Dedifferentiated amniotic fluid mesenchymal stem cell (primary cell): Measurements from ENCODE around the gene TIGD3.
"Not testable (repeated sequence)": the region's sequence is repeated elsewhere in the genome, so short reads cannot be mapped to it uniquely, and the experiment has no call there.

Experiments used
- DNase-seq: peaks from one replicate; pipeline ENCODE4 v3.0.0-alpha.2; 2016; ENCODE audit errors: extremely low spot score

Gene TIGD3

DNA sequence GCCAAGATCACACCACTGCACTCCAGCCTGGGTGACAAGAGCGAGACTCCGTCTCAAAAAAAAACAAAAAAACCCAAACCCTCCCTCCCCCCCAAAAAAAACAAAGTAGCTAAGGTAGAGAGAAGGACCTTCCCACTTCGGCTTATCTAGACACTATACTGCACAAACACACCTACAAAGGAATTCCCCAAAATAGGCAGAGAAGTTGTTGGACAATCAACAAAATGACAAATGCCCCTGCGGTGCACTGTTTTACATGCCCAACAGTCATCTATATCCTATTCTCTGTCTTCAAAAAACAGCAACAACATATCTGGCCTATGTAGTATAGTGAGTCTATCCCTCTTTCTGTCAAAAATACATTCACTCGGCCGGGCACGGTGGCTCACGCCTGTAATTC, 27.5 kb upstream of the TIGD3 start:
- DNase-seq = no peak

DNA sequence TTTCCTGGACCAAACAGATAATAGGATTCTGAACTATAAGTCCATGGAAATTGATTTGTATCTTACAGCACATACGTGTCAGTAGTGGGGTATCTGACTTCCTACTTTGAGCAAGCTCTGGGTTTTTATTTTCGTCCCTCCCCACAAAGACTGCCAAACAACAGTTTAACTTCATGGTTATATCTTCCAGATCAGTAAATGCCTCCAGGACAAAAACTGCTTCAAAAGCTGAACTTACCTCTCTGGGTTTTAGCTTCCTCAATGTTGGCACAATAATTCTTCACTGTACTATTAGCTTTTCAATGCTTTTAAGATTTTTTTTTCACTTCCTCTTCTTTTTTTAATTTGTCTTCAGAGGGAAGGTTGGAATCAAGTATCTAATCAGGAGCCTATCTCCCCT, 25.1 kb upstream of the TIGD3 start:
- no peak for DNase-seq

DNA sequence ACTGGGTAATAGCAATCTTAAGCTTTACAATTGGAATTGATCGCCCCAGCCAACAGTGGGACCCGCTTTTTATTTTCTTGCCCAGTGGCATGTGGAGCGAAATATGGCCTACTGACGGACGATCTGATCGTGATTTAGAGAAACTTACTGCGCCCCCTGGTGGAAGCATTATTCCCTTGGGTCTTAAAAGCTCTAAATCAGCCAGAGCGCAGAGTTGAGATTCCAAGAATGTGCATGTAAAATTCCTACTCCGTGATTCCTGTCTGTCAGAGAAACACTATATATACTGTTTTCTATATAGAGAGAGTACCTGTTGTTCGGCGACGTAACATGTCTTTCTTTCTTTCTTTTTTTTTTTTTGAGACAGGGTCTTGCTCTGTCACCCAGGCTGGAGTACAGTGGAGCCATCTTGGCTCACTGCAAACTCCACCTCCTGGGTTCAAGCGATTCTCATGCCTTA, 24.6 kb upstream of the TIGD3 start:
- DNase-seq = peak; percentile 97

DNA sequence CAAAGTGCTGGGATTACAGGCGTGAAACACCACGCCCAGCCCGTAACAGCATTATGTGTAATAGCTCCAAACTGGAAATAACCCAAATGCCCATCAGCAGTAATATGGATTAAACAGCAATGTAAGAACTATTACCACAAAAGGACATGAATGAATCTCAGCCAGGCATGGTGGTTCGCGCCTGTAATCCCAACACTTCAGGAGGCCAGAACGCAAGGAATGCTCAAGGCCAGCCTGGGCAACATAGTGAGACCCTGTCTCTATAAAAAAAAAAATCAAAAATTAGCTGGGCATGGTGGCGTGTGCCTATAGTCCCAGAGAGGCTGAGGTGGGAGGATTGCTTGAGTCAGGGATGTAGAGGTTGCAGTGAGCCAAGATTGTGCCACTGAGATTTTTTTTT, 24.0 kb upstream of the TIGD3 start:
- DNase-seq = no peak

DNA sequence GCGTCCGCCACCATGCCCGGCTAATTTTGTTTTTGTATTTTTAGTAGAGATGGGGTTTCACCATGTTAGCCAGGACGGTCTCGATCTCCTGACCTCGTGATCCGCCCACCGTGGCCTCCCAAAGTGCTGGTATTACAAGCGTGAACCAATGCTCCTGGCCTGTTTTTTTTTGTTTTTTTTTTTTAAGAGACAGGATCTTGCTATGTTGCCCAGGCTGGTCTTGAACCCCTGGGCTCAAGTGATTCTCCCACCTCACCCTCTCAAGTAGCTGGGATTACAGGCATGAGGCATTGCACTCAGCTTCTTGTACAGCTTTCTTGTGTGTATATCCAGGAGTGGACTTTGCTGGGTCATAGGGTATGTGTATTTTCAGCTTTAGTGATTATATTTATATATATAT, 22.0 kb upstream of the TIGD3 start:
- DNase-seq = not testable (repeated sequence)

DNA sequence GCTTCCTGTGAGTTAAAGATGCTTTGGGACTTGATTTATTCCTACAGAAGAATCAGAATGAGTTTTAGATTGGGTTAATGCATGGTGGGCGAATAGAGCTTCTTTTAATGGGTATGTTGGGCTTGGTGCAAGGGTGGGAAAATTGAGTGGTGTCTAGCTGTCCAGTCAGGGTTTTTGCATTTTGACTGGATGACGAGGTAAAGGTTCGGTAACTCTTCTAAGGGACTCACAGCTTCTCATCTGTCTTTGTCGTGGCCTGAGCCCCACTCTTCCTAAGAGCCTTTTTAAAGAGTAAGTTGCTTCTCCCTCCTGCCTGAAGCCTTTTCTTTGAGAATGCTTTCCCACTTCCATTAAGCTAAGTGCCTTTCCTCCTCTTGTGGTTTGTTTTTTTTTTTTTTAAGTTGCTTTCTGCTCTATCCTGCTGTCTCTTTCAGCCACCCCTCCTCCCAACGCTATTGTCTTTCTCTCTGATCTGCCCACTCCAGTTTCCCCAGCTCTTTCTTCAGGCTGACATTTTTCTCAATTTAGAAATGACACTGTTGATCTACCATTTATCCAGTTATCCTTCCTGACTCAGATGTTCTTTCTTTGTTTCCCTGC, 19.8 kb upstream of the TIGD3 start:
- DNase-seq = no peak

DNA sequence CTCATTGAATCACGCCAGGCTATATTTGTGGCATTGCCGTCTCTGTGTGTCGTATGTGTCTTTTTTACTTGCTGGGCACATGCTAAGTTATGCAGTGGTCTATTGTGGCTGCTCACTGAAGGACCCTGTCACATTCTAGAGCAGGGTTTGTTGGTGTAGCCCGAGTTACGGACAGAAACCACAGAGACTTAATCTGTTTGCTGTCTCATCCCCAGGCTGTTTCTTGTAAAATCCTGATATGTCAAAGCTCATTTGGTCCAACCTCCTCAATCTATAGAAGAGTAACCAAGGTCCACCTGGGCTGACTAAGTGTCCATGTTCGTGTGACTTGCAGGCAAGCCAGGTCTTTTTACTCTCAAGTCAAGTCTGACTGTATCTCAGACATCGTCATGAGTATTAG, 15.9 kb upstream of the TIGD3 start:
- DNase-seq = no peak

DNA sequence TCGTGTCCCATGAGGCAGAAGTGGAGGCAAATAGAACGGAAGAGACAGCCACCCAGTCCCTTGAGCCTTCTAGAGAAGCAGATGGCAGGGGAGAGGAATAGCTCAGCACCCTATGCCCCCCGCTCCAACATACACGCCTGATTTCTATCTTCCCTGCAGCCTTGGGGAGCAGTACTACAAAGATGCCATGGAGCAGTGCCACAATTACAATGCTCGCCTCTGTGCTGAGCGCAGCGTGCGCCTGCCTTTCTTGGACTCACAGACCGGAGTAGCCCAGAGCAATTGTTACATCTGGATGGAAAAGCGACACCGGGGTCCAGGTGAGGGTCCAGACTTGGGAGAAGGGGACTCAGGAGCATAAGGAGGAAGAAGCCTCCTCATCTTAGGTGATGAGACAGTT, 14.3 kb upstream of the TIGD3 start:
- no peak for DNase-seq

DNA sequence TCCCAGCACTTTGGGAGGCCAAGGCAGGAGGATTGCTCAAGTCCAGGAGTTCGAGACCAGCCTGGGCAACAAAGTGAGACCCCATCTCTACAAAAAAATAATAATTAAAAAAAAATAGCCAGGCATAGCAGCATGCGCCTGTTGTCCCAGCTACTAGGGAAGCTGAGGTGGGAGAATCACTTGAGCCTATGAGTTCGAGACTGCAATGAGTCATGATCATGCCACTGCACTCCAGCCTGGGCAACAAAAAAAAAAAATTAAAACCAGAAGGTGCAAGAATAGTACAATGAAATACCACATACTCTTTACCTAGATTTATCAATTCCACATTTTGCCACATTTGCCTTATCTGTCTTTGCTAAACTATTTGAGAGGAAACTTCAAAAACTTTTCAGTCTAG, 12.7 kb upstream of the TIGD3 start:
- DNase-seq = no peak

DNA sequence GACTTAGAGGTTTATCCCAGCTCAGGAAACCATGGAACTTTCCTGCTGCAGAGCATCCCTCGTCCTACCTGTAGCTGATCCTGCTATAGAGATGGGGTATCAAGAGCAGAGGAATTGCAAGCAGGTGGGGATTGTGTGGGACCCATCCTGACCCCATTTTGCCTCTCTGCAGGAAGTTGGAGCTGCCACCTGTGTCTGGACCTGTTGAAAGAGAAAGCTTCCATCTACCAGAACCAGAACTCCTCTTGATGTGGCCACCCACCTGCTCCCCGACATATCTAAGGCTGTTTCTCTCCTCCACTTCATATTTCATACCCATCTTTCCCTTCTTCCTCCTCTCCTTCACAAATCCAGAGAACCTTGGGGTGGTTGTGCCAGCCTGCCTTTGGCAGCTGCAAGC, 3.0 kb upstream of the TIGD3 start:
- no peak for DNase-seq

DNA sequence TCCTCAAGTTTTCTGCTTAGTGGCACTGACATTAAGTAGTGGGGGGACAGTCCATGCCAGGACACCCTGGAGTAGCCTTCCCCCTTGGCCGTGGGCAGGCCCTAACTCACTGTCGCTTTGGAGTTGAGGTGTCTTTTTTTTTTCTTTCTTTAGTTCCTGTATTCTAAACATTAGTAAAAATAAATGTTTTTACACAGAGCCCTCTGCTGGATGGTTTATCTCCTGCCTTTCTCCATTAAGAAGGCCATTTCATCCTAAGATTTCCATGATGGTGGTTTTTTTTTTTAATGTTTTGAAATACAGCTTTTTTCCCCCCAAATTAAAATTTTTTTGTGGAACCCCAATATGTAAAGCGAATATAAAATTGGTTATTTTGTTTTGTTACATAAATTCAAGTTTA, 1.8 kb upstream of the TIGD3 start:
- DNase-seq = no peak

DNA sequence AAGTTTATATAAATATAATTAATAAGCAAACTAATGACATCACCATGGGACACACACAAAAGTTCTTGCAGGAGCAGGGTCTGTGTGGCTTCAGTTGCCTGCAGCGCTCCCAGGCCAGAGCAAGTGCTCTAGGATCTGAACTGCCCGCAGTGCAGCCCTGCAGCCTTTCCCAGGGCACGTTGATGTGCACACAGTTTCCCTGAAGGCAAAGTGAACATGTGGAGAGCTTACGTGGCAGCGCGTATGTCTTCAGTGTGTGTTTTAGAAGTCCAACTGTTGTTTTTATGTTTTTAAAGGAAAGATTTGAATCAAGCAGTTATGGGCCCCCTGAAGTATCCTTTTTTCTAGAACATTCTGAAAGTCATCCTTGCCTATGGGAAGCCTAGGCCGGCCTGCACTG, 1.2 kb upstream of the TIGD3 start:
- DNase-seq = no peak

DNA sequence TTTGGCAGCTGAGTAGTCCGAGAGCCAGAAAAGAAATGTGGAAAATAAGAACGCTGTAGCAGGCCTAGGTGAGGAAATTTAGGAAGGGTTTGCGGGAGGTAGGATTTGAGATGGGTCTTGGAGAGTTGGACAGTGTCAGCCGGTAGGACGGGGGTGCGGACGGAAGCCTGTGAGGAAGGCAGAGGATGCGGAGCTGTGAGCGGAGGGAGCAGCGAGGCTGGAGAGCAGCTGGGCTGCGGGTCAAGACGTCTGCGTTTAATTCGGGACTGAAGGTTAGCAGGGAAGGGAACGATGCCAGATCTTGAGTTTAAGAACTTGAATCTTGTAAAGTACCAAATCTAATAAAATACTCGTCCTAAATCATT, 669 bp upstream of the TIGD3 start:
- no peak for DNase-seq

DNA sequence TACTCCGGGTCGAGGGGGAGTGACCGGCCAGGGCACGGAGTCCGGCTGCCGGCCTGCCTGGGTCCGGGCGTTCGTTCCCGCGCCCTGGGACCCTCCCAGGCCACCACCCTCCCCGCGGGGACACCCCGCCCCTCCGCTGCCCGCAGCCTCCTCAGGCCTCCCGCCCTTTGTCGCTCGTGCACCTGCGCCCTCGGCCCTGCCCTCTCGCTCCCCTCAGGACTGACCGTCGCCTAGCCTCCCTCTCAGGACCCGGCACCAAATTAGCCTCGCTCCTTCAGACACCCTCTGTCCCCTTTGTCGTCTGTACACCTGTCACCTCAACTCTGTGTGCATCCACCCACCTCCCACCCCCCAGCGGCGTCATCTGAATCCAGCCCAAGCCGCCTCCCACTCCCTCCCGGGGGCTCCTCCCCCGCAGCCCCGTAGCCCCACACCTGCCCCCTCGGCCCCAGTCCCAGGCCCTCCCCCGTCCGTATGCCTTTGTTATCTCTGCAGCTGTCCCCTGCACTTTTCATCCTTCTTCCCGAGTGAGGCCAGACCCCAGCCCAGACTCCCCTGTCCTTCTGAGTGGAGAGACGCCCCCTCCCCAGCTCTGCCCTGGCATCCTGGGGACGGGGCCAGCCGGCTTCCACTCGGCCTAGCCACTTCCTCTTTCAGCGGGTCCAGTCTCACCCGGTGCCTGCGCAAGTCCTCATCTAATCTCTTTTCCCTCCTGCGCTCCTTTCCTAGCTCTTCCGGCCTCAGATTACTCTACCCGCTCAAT, 643 bp downstream of the TIGD3 start:
- DNase-seq = no peak

DNA sequence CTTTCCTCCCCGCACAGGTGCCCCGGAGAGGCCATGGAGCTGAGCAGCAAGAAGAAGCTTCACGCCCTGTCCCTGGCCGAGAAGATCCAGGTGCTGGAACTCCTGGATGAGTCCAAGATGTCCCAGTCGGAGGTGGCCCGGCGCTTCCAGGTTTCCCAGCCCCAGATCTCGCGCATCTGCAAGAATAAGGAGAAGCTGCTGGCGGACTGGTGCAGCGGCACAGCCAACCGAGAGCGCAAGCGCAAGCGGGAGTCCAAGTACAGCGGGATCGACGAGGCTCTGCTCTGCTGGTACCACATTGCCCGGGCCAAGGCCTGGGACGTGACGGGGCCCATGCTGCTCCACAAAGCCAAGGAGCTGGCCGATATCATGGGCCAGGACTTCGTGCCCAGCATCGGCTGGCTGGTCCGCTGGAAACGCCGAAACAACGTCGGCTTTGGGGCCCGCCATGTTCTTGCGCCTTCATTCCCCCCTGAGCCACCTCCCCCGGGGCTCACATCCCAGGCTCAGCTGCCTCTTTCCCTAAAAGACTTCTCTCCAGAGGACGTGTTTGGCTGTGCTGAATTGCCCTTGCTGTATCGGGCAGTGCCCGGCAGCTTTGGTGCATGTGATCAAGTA, 1.3 kb downstream of the TIGD3 start:
- DNase-seq = no peak

DNA sequence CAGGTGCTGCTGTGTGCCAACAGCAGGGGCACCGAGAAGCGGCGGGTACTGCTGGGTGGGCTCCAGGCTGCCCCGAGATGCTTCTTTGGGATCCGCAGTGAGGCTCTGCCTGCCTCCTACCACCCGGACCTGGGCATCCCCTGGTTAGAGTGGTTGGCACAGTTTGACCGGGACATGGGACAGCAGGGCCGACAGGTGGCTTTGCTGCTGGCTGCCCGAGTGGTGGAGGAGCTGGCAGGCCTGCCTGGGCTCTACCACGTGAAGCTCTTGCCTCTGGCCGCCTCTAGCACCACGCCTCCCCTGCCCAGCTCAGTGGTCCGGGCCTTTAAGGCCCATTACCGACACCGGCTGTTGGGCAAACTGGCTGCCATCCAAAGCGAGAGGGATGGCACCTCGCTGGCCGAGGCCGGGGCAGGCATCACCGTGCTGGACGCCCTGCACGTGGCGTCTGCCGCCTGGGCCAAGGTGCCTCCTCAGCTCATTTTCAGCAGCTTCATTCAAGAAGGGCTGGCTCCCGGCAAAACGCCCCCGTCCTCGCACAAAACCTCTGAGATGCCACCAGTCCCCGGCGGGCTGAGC, 1.9 kb downstream of the TIGD3 start:
- DNase-seq = no peak

DNA sequence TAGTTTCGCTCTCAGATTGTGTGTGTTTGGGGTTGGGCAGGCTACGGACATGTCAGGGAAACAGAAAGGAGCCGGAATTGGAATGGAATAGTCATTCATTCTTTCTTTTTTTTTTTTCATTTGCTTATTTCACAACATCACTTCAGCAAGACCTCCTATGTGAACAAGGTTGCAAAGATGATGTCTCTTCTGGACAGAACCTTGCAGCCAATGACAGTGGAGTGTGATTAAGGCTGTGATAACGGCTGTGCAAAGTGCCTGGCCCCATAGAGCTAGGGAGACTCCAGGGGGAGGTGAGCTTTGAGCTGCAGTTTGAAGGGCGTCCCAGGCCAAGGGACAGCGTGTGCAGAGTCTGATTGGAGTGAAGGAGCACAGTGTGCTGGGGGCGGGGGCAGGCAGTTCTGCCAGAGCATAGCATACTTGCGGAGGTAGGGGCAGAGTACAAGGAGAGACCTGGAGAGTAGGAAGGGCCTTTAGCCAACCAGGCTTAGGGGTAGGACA, 3.4 kb downstream of the TIGD3 start:
- DNase-seq = no peak

DNA sequence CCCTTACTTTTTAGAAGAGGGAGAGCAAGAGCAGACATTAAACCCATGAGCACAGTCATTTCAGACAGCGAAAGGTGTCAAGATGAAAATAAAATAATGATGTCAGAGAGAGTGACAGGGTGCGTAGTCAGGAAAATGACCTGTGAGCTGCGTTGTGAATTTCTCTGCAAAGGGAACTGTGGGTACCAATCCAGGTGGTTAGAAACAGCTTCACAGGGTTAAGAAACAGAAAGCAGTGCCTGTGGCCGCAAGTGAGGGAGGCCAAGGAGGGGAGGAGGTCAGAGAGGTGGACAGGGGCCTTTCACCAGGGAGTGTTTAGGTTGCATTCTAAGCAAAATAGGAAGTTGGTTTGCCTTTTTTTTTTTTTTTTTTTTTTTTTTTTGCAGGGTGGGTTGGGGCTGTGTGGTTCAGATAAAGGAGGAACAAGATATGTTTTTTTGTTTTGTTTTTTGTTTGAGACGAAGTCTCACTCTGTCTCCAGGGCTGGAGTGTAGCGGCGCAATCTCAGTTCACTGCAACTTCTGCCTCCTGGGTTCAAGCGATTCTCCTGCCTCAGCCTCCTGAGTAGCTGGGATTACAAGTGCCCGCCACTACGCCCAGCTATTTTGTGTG, 7.9 kb downstream of the TIGD3 start:
- DNase-seq = no peak

DNA sequence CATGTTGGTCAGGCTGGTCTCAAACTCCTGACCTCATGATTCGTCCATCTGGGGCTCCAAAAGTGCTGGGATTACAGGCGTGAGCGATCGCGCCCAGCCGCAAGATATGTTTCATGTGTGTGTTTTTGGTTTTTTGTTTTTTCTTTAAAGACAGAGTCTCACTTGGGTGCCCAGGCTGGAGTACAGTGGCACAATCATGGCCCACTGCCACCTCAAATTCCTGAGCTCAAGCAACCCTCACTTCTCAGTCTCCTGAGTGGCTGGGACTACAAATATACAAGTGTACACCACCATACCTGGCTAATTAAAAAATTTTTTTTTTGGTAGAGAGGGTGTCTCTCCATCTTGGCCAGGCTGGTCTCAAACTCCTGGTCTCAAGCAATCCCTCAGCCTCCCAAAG, 8.4 kb downstream of the TIGD3 start:
- no peak for DNase-seq

DNA sequence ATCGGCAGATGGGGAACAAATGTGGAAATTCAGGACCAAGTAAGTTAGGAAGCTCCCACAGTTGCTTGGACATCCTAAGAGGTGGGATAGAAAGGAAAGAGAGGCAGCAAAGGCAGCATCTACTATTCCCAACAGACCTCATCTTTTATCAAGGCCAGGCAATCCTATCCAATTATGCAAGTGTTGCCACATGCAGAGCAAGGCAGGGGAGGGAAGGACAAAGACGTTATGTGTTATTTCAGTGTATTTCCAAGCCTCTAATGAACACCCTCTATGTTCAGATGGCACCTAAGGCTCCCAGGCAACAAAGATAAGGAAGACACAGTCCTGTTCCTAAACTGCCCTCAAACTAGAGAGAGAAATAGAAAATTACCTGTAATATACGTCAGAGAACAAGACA, 9.2 kb downstream of the TIGD3 start:
- no peak for DNase-seq

DNA sequence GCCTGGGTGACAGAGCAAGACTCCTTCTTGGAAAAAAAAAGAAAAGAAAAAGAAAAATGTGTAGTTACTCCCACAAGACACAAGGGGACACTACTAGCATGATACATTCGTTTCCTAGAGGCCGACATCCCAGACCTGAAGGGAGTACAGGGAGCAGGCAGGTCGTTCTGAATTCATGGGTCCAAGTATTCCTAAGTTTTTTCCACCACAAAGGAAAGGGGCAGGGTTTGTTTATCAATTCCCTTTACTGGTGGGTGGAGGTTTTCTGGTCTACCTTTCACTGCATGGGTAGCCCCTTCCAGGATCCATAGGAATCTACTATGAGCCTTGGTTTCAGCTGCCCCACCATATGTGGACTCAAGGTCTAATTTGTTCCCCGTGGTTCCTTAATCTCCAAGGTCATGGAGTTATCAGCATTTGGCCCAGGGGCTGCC, 11.8 kb downstream of the TIGD3 start:
- peak; percentile 82 for DNase-seq

DNA sequence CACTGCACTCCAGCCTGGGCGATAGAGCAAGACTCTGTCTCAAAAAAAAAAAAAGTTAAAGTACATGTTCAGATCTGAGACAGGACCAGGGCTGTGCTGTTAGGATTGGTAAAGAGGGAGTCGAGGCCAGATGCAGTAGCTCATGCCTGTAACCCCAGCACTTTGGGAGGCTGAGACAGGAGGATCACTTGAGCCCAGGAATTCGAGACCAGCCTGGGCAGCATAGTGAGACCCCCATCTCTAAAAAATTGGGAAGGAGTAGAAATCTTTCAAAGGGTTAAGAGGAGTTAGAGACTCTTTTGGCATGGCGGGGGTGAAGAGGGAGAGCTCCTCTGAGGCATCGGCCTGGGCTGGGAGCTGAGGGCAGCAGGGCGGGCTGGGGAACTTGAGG, 16.1 kb downstream of the TIGD3 start:
- no peak for DNase-seq
